ENCODE measurements around the gene ACP7. TPM values are rescaled to one million over a fixed set of nuclear protein-coding genes. Genes with fewer than 3 reads are reported as not detected.

The ACP7 gene
- total and polyA plus RNA-seq, 10 of the 15 experiments (the other 5 are each of a cell fraction or from before 2014, with no cell fraction given): not detected

DNA sequence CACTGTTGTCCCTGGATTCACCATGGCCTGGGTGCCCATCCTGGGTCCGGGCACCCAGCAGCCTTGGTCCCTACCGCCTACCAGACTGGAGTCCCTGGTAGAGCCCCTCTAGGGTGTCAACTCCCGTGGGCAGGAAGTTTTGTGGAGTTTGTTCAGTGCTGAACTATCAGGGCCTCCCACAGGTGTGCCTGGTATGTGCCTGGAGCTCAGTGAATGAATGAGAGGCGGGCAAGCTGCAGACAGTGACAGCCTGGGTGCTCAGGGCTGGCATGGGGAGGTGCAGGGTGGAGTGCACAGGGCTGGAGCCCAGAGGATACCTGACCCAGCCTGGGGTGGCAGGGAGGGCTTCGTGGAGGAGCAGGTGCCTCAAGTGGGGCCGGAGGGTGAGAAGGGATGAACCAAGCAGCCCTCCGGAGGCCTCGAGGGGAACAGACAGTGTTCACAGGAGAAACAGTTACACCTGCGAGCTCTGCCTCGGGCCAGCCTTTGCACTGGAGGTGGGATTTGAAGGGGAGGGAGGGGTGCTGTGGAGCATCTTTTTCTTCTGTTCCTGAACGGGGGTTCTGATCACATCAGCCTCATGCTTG is 71.0 kb downstream of the ACP7 start:
- Histone ChIP-seq H3K9me3 (replicated peaks; ENCODE audit: control insufficient read depth, insufficient read depth, low read length) (no peaks in the 10 kb centered on the region), H3K27ac (ENCODE audit: control insufficient read depth, insufficient read depth) (no peak overlapping the region), H3K27me3 (replicated peaks in 1 of 2; ENCODE audit: control insufficient read depth in 2 of 2, insufficient read depth in 2 of 2, low read length in 1 of 2) (no peaks in the 10 kb centered on the region), H3K4me1 (ENCODE audit: control insufficient read depth, insufficient read depth, low read length) (no peaks in the 10 kb centered on the region), H3K36me3 (ENCODE audit: control insufficient read depth in 2 of 2, insufficient read depth in 2 of 2, low read length in 1 of 2) (no peaks in the 10 kb centered on the region), H3K4me2 (ENCODE audit: control insufficient read depth, insufficient read depth) (no peak overlapping the region), H3K9ac (ENCODE audit: control insufficient read depth, insufficient read depth, low read length) (no peak overlapping the region), H3K4me3 (no peak overlapping the region), H4K20me1 (ENCODE audit: control insufficient read depth, insufficient read depth) (no peaks in the 10 kb centered on the region), H2AFZ (ENCODE audit: control insufficient read depth, low read depth, low read length) (no peak overlapping the region), H3K79me2 (ENCODE audit: control insufficient read depth, insufficient read depth, low read length) (no peaks in the 10 kb centered on the region)
- 60% methylated on average over 11 of the region's 11 CpGs for WGBS (ENCODE audit: insufficient coverage, insufficient replicate concordance, low lambda C conversion rate, missing lambda C conversion rate)
- ChIA-PET POLR2A (no interaction called here), RAD21 (ENCODE audit: unreplicated experiment) (no interaction called here), CTCF (no interaction called here), SMC1A (ENCODE audit: uncharacterized antibody, unreplicated experiment) (no interaction called here)
- no peak for ATAC-seq
- intact Hi-C loops (cut with micrococcal nuclease; ENCODE audit: unreplicated experiment) (no loop called here), in situ Hi-C loops (cut with MboI) (no loop called here)
- TF ChIP-seq SIN3A (IDR thresholded peaks at IDR 0.05; ENCODE audit: low read depth, low read length): no peak
- no peak for TF ChIP-seq ELK1 (IDR thresholded peaks at IDR 0.05; ENCODE audit: low read depth, low read length)
- no peak for TF ChIP-seq BRCA1 (IDR thresholded peaks at IDR 0.05; ENCODE audit: low read depth, low read length)
- TF ChIP-seq EP300 (IDR thresholded peaks at IDR 0.05; ENCODE audit: borderline replicate concordance in 1 of 2, control insufficient read depth in 1 of 2, low read depth in 2 of 2, low read length in 2 of 2): no peak
- no peak for TF ChIP-seq RB1 (IDR thresholded peaks at IDR 0.05; ENCODE audit: borderline replicate concordance)
- BruUV-seq (replicated peaks): no TSS peak
- no peak for FAIRE-seq
- no peak for DNase-seq (ENCODE audit: low read depth, low spot score)

- no TSS peak for BruUV-seq (replicated peaks)
- H2AFZ ChIP-seq (ENCODE audit: control insufficient read depth, low read depth, low read length): no peak overlapping the region
- no peaks in the 10 kb centered on the region for H3K4me1 ChIP-seq (ENCODE audit: control insufficient read depth, insufficient read depth, low read length)
- H3K9me3 ChIP-seq (replicated peaks; ENCODE audit: control insufficient read depth, insufficient read depth, low read length): no peaks in the 10 kb centered on the region
- FAIRE-seq (no peak), ATAC-seq (no peak), DNase-seq (ENCODE audit: low read depth, low spot score) (no peak)
- in situ Hi-C loops (cut with MboI) (no loop called here), intact Hi-C loops (cut with micrococcal nuclease; ENCODE audit: unreplicated experiment) (no loop called here)
- ChIA-PET RAD21 (ENCODE audit: unreplicated experiment) (no interaction called here), POLR2A (no interaction called here), SMC1A (ENCODE audit: uncharacterized antibody, unreplicated experiment) (no interaction called here), CTCF (no interaction called here)
- H3K79me2 ChIP-seq (ENCODE audit: control insufficient read depth, insufficient read depth, low read length): no peaks in the 10 kb centered on the region
- H3K36me3 ChIP-seq (ENCODE audit: control insufficient read depth in 2 of 2, insufficient read depth in 2 of 2, low read length in 1 of 2): no peaks in the 10 kb centered on the region
- H3K27ac ChIP-seq (ENCODE audit: control insufficient read depth, insufficient read depth): no peak overlapping the region
- no peaks in the 10 kb centered on the region for H3K27me3 ChIP-seq (replicated peaks in 1 of 2; ENCODE audit: control insufficient read depth in 2 of 2, insufficient read depth in 2 of 2, low read length in 1 of 2)
- H3K4me2 ChIP-seq (ENCODE audit: control insufficient read depth, insufficient read depth): no peak overlapping the region
- H3K9ac ChIP-seq (ENCODE audit: control insufficient read depth, insufficient read depth, low read length): no peak overlapping the region
- no peaks in the 10 kb centered on the region for H4K20me1 ChIP-seq (ENCODE audit: control insufficient read depth, insufficient read depth)
- WGBS (ENCODE audit: insufficient coverage, insufficient replicate concordance, low lambda C conversion rate, missing lambda C conversion rate): 91% methylated on average over 15 of the region's 15 CpGs
- no peak overlapping the region for H3K4me3 ChIP-seq
- TF ChIP-seq CEBPZ (IDR thresholded peaks at IDR 0.05; ENCODE audit: low read depth, low read length) (no peak), IRF4 (IDR thresholded peaks at IDR 0.05; ENCODE audit: low read depth, low read length) (no peak)
- TF ChIP-seq, protein P1, sequence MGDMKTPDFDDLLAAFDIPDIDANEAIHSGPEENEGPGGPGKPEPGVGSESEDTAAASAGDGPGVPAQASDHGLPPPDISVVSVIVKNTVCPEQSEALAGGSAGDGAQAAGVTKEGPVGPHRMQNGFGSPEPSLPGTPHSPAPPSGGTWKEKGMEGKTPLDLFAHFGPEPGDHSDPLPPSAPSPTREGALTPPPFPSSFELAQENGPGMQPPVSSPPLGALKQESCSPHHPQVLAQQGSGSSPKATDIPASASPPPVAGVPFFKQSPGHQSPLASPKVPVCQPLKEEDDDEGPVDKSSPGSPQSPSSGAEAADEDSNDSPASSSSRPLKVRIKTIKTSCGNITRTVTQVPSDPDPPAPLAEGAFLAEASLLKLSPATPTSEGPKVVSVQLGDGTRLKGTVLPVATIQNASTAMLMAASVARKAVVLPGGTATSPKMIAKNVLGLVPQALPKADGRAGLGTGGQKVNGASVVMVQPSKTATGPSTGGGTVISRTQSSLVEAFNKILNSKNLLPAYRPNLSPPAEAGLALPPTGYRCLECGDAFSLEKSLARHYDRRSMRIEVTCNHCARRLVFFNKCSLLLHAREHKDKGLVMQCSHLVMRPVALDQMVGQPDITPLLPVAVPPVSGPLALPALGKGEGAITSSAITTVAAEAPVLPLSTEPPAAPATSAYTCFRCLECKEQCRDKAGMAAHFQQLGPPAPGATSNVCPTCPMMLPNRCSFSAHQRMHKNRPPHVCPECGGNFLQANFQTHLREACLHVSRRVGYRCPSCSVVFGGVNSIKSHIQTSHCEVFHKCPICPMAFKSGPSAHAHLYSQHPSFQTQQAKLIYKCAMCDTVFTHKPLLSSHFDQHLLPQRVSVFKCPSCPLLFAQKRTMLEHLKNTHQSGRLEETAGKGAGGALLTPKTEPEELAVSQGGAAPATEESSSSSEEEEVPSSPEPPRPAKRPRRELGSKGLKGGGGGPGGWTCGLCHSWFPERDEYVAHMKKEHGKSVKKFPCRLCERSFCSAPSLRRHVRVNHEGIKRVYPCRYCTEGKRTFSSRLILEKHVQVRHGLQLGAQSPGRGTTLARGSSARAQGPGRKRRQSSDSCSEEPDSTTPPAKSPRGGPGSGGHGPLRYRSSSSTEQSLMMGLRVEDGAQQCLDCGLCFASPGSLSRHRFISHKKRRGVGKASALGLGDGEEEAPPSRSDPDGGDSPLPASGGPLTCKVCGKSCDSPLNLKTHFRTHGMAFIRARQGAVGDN (IDR thresholded peaks at IDR 0.05): no peak
Measured at GRCh38 chr19:39155741-39156140, 71.6 kb downstream of the ACP7 start.
